GM19025 (cell line): ENCODE results near the gene WAPL.
"Not testable (repeated sequence)": the region's sequence is repeated elsewhere in the genome, so short reads cannot be mapped to it uniquely, and the experiment has no call there.

Source experiments
- ATAC-seq: cut with Tn5 transposase; IDR thresholded peaks from one replicate; pipeline ENCODE4 v1.9.1; 2021; ENCODE audit warnings: mild to moderate bottlenecking, low read depth, moderate library complexity; ENCODE audit not compliant: unreplicated experiment

Gene WAPL

GRCh38 chr10:86391236-86391840 lies 130.3 kb downstream of the WAPL start:
- no peak for ATAC-seq

- ATAC-seq = no peak
Measured at GRCh38 chr10:86390337-86391120, 131.1 kb downstream of the WAPL start.

GRCh38 chr10:86389441-86390193 lies 132.0 kb downstream of the WAPL start:
- ATAC-seq = peak; percentile 85

GRCh38 chr10:86389109-86389440 lies 132.5 kb downstream of the WAPL start:
- not testable (repeated sequence) for ATAC-seq

- ATAC-seq = no peak
Measured at GRCh38 chr10:86388119-86388704, 133.4 kb downstream of the WAPL start.

- no peak for ATAC-seq
Measured at GRCh38 chr10:86387178-86387794, 134.3 kb downstream of the WAPL start.

GRCh38 chr10:86385806-86386205 lies 135.8 kb downstream of the WAPL start:
- no peak for ATAC-seq
